Hepatocyte (in vitro differentiated cells): ENCODE results near the gene CLIP3. TPM values are rescaled to one million over a fixed set of nuclear protein-coding genes. Genes with fewer than 3 reads are reported as not detected.

ENCODE experiments used
- DNase-seq: peaks from one replicate; pipeline ENCODE4 v3.0.0-alpha.2; 2016; ENCODE audit warnings: low spot score
- H2AFZ ChIP-seq: fragments of 200-600 bp; sonication (generic); 2 replicates; pipeline ENCODE4 v1.6.0; 2016; ENCODE audit warnings: antibody characterized with exemption, mild to moderate bottlenecking
- H3K27ac ChIP-seq: fragments of 200-600 bp; sonication (generic); 2 replicates; pipeline ENCODE4 v1.5.1; 2016; ENCODE audit warnings: mild to moderate bottlenecking
- H3K27me3 ChIP-seq: fragments of 200-600 bp; sonication (generic); 2 replicates; pipeline ENCODE4 v1.6.1; 2016
- H3K36me3 ChIP-seq: fragments of 200-600 bp; sonication (generic); replicated peaks from 2 replicates; pipeline ENCODE4 v1.5.1; 2016; ENCODE audit warnings: low read depth; ENCODE audit not compliant: insufficient read depth
- H3K4me1 ChIP-seq: fragments of 200-600 bp; sonication (generic); 2 replicates; pipeline ENCODE4 v1.5.1; 2016; ENCODE audit warnings: mild to moderate bottlenecking, moderate library complexity; ENCODE audit not compliant: insufficient read depth
- H3K4me2 ChIP-seq: fragments of 200-600 bp; sonication (generic); 2 replicates; pipeline ENCODE4 v1.6.0; 2016
- H3K4me3 ChIP-seq: fragments of 200-600 bp; sonication (generic); 2 replicates; pipeline ENCODE4 v1.5.1; 2016; ENCODE audit warnings: mild to moderate bottlenecking
- H3K79me2 ChIP-seq: fragments of 200-600 bp; sonication (generic); 2 replicates; pipeline ENCODE4 v1.6.0; 2017; ENCODE audit warnings: mild to moderate bottlenecking
- H3K9me2 ChIP-seq: fragments of 200-600 bp; sonication (generic); replicated peaks from 2 replicates; pipeline ENCODE4 v1.6.0; 2017; ENCODE audit warnings: mild to moderate bottlenecking; ENCODE audit not compliant: insufficient read depth
- H3K9me3 ChIP-seq: fragments of 200-600 bp; sonication (generic); 2 replicates; pipeline ENCODE4 v1.5.1; 2016; ENCODE audit warnings: low read depth, mild to moderate bottlenecking
- H4K20me1 ChIP-seq: fragments of 200-600 bp; sonication (generic); 2 replicates; pipeline ENCODE4 v1.6.0; 2016; ENCODE audit warnings: mild to moderate bottlenecking; ENCODE audit not compliant: insufficient read depth, poor library complexity, severe bottlenecking
- EZH2 ChIP-seq: fragments of 200-600 bp; sonication (generic); IDR thresholded peaks from 2 replicates; pipeline ENCODE4 v1.6.1; 2016; ENCODE audit warnings: antibody characterized with exemption, mild to moderate bottlenecking, borderline replicate concordance
- EZH2phosphoT487 ChIP-seq: fragments of 200-600 bp; sonication (generic); IDR thresholded peaks from one replicate; pipeline ENCODE4 v1.6.1; 2018; ENCODE audit warnings: antibody characterized with exemption, mild to moderate bottlenecking, low read depth, moderate library complexity; ENCODE audit not compliant: unreplicated experiment, severe bottlenecking
- WGBS: methylation state at CpG from one replicate; pipeline ENCODE4 v1.1.6; 2016; ENCODE audit warnings: low lambda C conversion rate; ENCODE audit errors: missing lambda C conversion rate; 5-methylcytosine and 5-hydroxymethylcytosine counted together
- polyA plus RNA-seq: library from polyadenylated mRNA; unstranded; fragments of >200 nt; fragmentation: Nextera tagmentation; extraction: Ambion mirVana; gene quantifications from 2 replicates; pipeline ENCODE4 v1.2.1, GENCODE V29; 2016
- total RNA-seq: library from RNA; depleted of rRNA; stranded (reverse); fragments of >200 nt; gene quantifications from 2 replicates; pipeline ENCODE4 v1.2.3, GENCODE V29; 2014
- TF ChIP-seq, protein P1 (sequence below): fragments of 200-600 bp; sonication (generic); IDR thresholded peaks from 2 replicates; pipeline ENCODE4 v1.5.1; 2016; ENCODE audit warnings: antibody characterized with exemption, mild to moderate bottlenecking; ENCODE audit not compliant: poor library complexity

The CLIP3 gene
- total and polyA plus RNA-seq, 2 experiments from 2014 or later, result 5.1 to 19.5 TPM

DNA sequence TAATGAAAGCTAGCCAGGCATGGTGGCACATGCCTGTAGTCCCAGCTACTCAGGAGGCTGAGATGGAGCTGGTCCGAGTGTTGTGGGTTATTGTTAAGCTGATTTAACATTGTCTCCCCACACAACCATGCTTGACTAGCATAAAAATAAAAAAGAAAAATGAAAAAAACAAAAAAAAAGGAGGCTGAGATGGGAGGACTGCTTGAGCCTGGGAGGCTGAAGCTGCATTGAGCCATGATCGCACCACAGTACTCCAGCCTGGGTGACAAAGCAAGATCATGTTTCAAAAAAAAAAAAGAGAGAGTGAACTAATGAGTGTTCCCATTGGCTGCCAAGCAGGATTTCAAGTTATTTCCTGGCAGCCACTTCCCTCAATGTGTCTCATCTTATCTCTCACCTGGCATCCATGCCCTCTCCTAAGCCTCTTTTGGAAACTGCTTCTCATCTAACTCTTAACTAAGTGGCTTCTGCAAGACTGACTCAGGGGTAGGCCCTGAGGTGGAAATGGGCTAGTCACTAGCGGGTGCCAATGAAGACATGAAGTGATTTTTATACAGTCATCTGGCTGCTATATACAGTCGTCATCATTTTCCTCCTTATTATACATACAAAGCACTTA is 16.5 kb upstream of the CLIP3 start:
- Histone ChIP-seq H3K9me2 (no peaks in the 10 kb centered on the region), H3K27ac (no peak overlapping the region), H4K20me1 (no peaks in the 10 kb centered on the region), H3K9me3 (no peaks in the 10 kb centered on the region), H3K4me2 (no peak overlapping the region), H3K4me1 (peaks cover 8% of the 10 kb centered on the region), H3K79me2 (peaks cover 13% of the 10 kb centered on the region), H3K27me3 (no peaks in the 10 kb centered on the region), H2AFZ (no peak overlapping the region), H3K4me3 (no peak overlapping the region), H3K36me3 (no peaks in the 10 kb centered on the region)
- TF ChIP-seq, protein P1, sequence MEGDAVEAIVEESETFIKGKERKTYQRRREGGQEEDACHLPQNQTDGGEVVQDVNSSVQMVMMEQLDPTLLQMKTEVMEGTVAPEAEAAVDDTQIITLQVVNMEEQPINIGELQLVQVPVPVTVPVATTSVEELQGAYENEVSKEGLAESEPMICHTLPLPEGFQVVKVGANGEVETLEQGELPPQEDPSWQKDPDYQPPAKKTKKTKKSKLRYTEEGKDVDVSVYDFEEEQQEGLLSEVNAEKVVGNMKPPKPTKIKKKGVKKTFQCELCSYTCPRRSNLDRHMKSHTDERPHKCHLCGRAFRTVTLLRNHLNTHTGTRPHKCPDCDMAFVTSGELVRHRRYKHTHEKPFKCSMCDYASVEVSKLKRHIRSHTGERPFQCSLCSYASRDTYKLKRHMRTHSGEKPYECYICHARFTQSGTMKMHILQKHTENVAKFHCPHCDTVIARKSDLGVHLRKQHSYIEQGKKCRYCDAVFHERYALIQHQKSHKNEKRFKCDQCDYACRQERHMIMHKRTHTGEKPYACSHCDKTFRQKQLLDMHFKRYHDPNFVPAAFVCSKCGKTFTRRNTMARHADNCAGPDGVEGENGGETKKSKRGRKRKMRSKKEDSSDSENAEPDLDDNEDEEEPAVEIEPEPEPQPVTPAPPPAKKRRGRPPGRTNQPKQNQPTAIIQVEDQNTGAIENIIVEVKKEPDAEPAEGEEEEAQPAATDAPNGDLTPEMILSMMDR, result no peak
- TF ChIP-seq EZH2 (no peak), EZH2phosphoT487 (no peak)
- WGBS, result 95% methylated on average over 4 of the region's 4 CpGs
- DNase-seq, result no peak

DNA sequence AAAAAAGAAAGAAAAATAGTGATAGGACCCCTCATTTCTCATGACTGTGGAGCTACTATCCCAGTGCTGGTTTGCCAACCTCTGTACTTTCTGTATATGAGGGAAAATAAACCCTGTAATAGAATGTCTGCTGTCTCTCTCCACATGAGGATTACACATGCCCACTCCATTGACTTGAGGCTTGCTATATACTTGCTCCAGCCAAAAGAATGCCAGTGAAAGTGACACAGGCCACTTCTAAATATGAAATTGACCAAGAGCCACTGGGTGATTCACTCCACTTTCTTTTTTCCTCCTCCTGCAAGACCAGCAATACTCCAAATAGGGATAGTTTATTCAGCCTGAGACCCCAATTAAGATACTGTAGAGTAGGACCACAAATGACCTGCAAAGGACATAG is 15.2 kb upstream of the CLIP3 start:
- Histone ChIP-seq H3K36me3 (no peaks in the 10 kb centered on the region), H3K9me2 (no peaks in the 10 kb centered on the region)
- DNase-seq, result no peak

DNA sequence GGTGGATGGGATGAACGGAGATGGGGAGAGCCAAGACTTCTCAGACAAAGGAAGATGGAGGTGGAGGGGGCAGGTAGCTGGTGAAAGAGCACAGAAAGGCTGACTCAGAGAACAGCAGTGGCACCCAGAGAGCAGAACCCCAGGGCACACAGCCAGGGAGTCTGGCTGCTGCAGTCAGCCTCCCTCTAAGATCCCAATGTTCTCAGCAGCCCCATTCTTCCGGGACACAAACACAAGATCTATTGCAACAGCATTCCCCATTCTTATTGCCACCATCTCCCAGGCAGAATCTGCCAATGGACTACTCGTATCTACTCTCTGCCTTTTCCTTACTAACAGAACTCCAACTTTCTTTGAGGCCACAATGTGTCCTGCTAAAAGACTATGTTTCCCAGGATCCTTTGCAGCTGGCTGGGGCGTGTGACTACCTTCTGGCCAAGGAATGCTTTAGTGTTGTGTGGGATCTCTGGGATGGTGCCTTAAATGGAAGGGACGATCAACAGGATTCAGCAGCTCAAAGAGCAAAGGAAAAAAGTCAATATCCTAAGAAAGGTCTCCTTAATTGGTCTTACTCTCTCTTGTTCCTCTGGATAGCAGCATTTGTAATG is 13.9 kb upstream of the CLIP3 start:
- Histone ChIP-seq H3K27ac (peak overlapping the region; percentile 33), H3K9me3 (no peaks in the 10 kb centered on the region)

More for the DNA sequence above, 15.2 kb upstream of the CLIP3 start:
- H3K4me1 ChIP-seq, result peaks cover 6% of the 10 kb centered on the region
- no peaks in the 10 kb centered on the region for H3K27me3 ChIP-seq
- H3K4me2 ChIP-seq, result no peak overlapping the region
- H3K9me3 ChIP-seq, result no peaks in the 10 kb centered on the region
- peaks cover 12% of the 10 kb centered on the region for H3K79me2 ChIP-seq
- TF ChIP-seq EZH2phosphoT487, result no peak
- TF ChIP-seq, protein P1, result no peak
- no peak for TF ChIP-seq EZH2
- H4K20me1 ChIP-seq, result no peaks in the 10 kb centered on the region
- no peak overlapping the region for H3K27ac ChIP-seq
- no peak overlapping the region for H3K4me3 ChIP-seq
- H2AFZ ChIP-seq, result no peak overlapping the region

More for the DNA sequence above, 13.9 kb upstream of the CLIP3 start:
- WGBS, result 93% methylated on average over 5 of the region's 5 CpGs
- H3K4me1 ChIP-seq, result peaks cover 10% of the 10 kb centered on the region
- H3K79me2 ChIP-seq, result peaks cover 1% of the 10 kb centered on the region
- no peak overlapping the region for H2AFZ ChIP-seq
- no peak overlapping the region for H3K4me2 ChIP-seq
- H3K9me2 ChIP-seq, result no peaks in the 10 kb centered on the region
- no peaks in the 10 kb centered on the region for H4K20me1 ChIP-seq
- TF ChIP-seq EZH2 (no peak), EZH2phosphoT487 (no peak)
- TF ChIP-seq, protein P1, result no peak
- H3K4me3 ChIP-seq, result no peak overlapping the region
- no peaks in the 10 kb centered on the region for H3K36me3 ChIP-seq
- no peak for DNase-seq
- no peaks in the 10 kb centered on the region for H3K27me3 ChIP-seq
